ENCODE data around the gene NCSTN.

- no peak for TF ChIP-seq POLR2A (IDR thresholded peaks at IDR 0.05)
- TF ChIP-seq, protein P1, sequence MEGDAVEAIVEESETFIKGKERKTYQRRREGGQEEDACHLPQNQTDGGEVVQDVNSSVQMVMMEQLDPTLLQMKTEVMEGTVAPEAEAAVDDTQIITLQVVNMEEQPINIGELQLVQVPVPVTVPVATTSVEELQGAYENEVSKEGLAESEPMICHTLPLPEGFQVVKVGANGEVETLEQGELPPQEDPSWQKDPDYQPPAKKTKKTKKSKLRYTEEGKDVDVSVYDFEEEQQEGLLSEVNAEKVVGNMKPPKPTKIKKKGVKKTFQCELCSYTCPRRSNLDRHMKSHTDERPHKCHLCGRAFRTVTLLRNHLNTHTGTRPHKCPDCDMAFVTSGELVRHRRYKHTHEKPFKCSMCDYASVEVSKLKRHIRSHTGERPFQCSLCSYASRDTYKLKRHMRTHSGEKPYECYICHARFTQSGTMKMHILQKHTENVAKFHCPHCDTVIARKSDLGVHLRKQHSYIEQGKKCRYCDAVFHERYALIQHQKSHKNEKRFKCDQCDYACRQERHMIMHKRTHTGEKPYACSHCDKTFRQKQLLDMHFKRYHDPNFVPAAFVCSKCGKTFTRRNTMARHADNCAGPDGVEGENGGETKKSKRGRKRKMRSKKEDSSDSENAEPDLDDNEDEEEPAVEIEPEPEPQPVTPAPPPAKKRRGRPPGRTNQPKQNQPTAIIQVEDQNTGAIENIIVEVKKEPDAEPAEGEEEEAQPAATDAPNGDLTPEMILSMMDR (IDR thresholded peaks at IDR 0.05): no peak
Measured at GRCh38 chr1:160403244-160403643, 60.1 kb downstream of the NCSTN start.

Data from prostate gland (tissue), 2 donors.